HG02943 (cell line): ENCODE measurements around the gene TRIM44.
"Not testable (repeated sequence)": the region's sequence is repeated elsewhere in the genome, so short reads cannot be mapped to it uniquely, and the experiment has no call there.

Source experiments
- ATAC-seq: cut with Tn5 transposase; IDR thresholded peaks from one replicate; pipeline ENCODE4 v1.9.1; 2021; ENCODE audit warnings: mild to moderate bottlenecking, low read depth, moderate library complexity; ENCODE audit not compliant: unreplicated experiment

Gene TRIM44

GRCh38 chr11:35667257-35667656 lies 4.7 kb downstream of the TRIM44 start:
- no peak for ATAC-seq

- not testable (repeated sequence) for ATAC-seq
Observed at GRCh38 chr11:35668350-35668749, 5.8 kb downstream of the TRIM44 start.

GRCh38 chr11:35671396-35672127 lies 9.0 kb downstream of the TRIM44 start:
- no peak for ATAC-seq

GRCh38 chr11:35672608-35673007 lies 10.0 kb downstream of the TRIM44 start:
- ATAC-seq = no peak

- no peak for ATAC-seq
Observed at GRCh38 chr11:35675901-35676610, 13.5 kb downstream of the TRIM44 start.

GRCh38 chr11:35676611-35676965 lies 14.0 kb downstream of the TRIM44 start:
- no peak for ATAC-seq

DNA sequence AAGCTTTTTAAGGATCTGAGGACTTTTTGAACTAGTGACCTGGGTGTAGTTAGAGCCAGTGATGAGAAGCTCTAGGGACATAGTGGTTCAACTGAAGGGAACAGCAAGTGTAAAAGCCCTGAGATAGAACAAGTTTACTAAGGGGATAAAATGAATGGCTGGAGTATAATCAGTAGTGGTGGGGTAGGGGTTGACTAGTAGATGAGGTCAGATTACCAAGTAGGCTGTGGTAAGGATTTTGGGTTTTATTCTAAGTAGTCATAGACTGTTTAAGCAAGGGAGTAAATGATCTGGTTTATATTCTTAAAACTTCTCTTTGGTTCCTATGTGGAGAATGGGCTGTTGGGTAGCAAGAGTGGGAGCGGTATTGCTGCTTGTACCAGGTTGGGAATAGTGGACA lies 15.3 kb downstream of the TRIM44 start:
- no peak for ATAC-seq

GRCh38 chr11:35678471-35678870 lies 15.9 kb downstream of the TRIM44 start:
- no peak for ATAC-seq

- ATAC-seq = no peak
Observed at GRCh38 chr11:35678975-35679374, 16.4 kb downstream of the TRIM44 start.

DNA sequence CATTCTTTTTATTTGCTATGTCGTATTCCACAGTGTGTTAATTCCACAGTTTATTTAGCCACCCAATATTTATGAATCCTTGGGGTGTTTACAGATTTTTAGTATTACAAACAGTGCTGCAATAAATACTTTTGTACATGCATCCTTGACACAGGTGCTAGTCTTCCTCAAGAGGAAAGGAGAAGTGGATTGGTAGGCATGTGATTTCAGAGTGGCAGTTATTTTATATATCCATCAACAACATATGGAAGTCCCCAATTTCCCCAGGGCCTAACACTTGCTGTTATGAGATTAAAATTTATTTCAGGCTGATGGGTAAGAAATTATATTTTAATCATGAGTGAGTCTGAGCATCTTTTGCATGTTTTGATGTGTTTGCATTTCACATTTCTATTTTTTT lies 17.9 kb downstream of the TRIM44 start:
- no peak for ATAC-seq

DNA sequence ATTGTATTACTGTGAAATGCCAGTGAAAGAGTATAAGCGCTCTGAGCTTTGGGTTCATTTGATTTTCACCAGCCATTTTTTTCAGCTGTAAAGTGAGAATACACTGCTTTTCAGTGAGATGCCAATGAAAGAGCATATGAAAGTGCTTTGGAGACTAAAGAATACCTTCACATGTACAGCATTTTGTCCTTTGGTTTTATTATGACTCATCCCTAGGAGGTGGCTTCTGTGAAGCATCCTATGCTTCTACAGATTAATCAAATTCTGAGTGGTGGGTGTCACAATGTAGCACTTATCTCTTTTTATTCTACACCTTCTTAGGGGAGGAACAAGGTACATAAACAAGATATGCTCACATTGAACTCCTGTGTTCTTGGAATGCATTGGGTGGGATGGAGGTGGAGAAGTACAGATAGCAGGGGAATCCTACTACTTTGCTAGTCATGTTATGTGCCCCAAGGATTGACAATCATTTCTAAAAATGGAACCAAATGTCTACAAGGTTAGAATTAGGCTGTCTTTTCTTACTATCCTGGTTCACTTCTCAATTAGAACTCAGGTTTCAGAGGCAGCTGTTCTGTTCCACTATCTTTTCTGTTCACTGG lies 18.7 kb downstream of the TRIM44 start:
- no peak for ATAC-seq

DNA sequence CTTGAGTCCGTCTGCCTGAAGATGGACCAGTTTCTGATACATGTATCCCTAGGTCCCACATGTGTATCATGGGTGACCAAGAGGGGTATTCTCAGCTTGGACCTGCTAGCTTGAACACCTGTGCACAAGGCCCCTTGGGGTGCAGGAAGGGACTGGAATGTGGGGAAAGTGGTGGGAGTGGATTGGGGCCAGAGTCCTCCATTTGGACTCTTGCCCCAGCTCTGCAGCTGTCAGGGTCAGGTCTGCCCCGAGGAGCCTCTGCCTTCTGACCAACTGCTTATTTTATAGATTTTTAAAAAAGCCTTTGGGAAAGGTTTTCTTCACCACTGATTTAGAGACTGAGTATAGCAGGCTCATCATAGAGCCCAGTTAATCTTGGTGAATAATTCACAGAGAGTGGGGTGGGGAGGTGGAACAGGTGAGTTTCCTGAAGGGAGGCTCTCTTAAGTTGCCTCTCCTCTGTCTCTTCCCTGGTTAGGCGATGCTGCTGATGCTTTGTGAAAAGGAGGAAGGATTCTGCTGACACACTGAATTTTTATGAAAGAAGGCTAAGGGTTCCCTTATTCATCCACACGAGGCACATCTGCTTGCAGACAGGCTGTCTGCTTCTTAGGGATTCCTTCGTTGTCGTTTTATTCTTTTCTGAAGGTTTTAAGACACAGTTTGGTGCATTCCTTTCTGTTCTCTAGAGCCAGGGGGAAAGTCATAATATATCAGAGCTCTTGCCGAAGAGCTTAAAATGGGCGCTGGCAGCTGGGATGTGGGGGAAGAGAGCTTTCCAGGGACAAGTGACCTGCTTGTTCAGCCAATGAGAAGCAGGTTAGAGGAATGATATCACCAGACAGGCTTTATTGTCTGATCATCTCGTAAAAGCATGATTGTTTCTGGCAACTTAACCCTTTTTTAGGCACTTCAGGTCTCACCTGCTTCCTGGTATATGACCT lies 19.9 kb downstream of the TRIM44 start:
- no peak for ATAC-seq

DNA sequence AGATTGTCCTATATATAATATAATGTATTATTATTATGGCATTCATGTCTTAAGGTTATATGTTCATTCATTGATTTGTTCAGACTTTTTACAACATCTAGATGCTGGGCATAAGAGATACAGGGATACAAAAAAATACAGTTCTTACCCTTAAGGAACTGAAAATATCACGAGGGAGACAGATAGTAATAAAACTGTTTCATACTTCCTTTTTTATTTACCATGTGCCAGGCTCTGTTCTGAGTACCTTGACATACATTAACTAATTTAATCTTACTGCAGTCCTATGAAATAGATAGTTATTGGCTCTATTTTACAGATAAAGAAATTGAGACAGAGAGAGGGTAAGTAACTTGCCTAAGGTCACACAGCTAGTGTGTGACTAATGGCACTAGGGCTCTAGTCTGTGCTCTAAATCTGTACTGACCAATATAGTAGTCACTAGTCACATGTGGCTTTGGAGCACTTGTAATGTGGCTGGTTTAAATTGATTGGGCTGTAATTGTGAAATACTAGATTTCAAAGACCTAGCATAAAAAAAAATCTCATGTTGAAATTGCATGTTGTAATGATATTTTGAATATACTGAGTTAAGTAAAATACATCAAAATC lies 21.3 kb downstream of the TRIM44 start:
- peak; percentile 79 for ATAC-seq

DNA sequence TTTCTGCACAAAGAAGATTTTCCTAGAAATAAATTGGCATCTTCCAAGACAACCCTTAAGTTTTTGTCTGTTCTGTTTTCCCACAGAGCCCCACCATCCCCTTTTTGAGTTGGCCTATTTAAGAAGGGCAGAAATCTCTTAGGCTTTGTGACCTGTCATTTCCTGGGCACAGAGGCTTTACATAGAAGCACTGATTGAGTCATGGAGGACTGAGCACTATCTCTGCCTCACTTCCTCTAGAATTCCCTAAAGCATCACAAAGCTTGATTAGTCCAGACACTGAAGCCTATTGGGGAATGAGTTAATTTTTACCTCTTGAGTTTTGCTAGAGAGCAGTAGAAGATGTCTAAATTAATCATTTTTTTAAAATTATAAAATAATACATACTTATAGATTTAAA lies 25.4 kb downstream of the TRIM44 start:
- no peak for ATAC-seq

DNA sequence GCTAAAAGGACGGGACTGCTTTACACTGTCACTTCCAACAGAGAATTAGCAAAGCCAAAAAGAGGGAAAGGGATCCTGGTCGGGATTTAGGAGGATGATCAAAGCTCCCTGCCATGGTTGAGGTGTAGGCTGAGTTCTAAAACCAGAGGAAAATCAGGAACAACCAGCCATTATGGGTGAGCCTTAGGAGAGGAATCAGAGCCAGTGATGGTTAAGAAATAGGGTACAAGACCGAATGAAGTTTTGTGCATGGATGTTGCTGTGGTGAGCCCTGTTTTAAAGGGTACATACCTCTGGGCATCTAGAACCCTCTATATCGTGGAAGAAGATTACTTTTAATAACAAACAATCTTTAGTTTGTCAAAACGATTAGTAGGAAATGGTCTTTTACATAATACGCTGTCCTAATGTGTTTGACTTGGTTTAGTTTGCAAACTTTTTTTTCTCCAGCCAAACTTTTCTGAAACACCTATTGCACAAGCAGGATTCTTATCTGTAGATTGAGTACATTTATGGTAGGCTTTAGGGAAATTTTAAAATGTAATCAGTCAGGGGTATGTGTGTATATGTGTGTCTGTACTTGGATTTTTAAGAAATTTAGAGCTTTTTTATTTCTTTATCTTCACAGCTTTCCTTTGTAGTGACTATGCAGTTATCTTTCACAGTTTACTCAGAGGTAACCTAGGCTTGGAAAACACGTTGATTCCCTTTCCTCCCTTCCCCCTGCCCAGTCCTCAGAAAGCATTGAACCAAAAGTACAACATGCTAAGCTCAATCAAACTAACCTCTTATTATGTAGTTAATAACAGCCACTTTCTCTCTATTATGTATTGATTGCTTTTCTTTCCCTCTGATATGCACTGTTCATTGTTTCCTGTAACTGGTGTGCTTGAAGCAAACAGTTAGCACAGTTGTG lies 26.8 kb downstream of the TRIM44 start:
- ATAC-seq = no peak

- ATAC-seq = no peak
Observed at GRCh38 chr11:35702126-35702525, 39.6 kb downstream of the TRIM44 start.

DNA sequence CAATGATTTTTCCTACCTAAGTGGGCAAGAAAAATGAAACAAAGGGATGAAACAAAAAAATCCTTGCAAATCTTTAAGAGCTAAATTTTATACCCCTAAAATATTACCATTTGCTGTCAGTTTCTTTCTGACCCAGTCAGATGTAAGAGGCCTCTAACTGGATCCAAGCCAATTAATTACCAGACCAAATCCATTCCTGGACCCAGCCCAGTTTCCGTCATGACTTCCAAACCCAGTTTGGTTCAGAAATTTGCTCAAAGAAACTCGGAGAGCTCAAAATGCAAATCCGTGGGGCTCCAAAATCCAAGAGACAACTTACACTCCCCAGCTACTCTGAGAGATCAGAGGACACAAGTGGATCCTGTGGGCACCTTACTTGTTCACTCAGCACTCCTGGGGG lies 46.8 kb downstream of the TRIM44 start:
- no peak for ATAC-seq

DNA sequence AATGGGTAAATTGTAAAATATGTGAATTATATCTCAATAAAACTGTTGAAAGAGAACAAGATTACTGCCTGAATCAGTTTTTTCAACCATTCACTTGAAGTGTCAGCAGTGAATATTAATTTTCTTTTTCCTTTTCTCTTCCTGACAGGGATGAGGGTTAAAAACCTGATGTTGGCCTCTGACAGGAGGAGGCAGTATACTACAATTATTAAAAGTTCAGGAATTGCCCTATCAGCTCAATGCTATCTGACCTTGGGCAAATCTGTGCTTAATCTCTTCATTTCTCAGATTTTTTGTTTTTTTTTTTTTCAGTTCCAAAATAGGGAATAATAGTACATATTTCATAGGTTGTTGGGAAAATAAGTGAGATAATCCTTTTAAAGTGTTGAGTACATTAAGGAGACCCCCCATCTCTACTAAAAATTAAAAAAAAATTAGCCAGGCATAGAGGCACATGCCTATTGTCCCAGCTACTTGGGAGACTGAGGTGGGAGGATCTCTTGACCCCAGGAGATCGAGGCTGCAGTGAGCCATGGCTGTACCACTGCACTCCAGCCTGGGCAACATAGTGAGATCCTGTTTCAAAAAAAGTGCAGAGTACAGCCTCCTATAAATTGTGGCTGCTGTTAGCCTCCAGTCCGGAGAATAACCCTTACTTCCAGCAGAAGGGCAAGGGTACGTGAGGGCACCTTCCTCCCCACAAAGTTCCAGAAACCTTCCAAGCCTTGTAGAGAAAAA lies 48.8 kb downstream of the TRIM44 start:
- no peak for ATAC-seq

DNA sequence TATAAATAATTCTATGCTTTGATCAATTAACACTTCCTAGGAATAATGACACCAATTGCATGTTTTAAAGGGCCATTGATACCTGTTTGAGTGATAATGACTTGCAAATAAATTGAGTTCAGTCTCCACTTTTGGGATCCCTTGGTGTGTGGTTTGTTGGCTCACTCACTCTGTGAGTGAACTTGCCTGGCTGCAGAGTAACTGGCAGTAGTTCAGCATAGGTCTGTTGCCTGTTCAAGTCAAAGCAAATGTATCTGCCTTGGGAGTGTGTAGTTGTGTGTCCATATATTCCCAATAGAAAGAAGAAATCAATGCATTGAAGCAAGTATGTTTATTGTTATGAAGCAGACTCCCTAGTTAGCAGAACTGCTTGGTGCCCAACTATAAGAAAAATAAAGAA lies 49.3 kb downstream of the TRIM44 start:
- ATAC-seq = no peak
